Activated naive CD4-positive, alpha-beta T cell treated with anti-CD3 and anti-CD28 coated beads, Interleukin-2, amount 10 ng/mL, durations not matched to agents 7 days and 5 days (primary cell): Measurements from ENCODE around the gene THBS2.
"Not testable (repeated sequence)": the region's sequence is repeated elsewhere in the genome, so short reads cannot be mapped to it uniquely, and the experiment has no call there.

Source experiments
- CTCF ChIA-PET: fragments of 350-600 bp; sonication (Branson Sonifier 250); formaldehyde crosslinking; loops from one replicate; lab custom pipeline; 2021; ENCODE audit warnings: antibody characterized with exemption; lab: Charles Lee
- DNase-seq: peaks from one replicate; pipeline ENCODE4 v3.0.0-alpha.2; 2020
- H3K27ac Mint-ChIP-seq: one replicate; pipeline ENCODE4 v1.8.0; 2021; ENCODE audit warnings: mild to moderate bottlenecking, moderate library complexity, mixed read lengths
- H3K27me3 Mint-ChIP-seq: one replicate; pipeline ENCODE4 v1.8.0; 2021; ENCODE audit warnings: mild to moderate bottlenecking, mixed read lengths
- H3K36me3 Mint-ChIP-seq: one replicate; pipeline ENCODE4 v1.8.0; 2021; ENCODE audit warnings: mixed read lengths
- H3K4me1 Mint-ChIP-seq: one replicate; pipeline ENCODE4 v1.8.0; 2021; ENCODE audit warnings: mixed read lengths
- H3K4me3 Mint-ChIP-seq: one replicate; pipeline ENCODE4 v1.8.0; 2021; ENCODE audit warnings: mild to moderate bottlenecking, moderate library complexity, mixed read lengths
- H3K9me3 Mint-ChIP-seq: one replicate; pipeline ENCODE4 v1.8.0; 2021; ENCODE audit warnings: mixed read lengths

THBS2 gene

DNA sequence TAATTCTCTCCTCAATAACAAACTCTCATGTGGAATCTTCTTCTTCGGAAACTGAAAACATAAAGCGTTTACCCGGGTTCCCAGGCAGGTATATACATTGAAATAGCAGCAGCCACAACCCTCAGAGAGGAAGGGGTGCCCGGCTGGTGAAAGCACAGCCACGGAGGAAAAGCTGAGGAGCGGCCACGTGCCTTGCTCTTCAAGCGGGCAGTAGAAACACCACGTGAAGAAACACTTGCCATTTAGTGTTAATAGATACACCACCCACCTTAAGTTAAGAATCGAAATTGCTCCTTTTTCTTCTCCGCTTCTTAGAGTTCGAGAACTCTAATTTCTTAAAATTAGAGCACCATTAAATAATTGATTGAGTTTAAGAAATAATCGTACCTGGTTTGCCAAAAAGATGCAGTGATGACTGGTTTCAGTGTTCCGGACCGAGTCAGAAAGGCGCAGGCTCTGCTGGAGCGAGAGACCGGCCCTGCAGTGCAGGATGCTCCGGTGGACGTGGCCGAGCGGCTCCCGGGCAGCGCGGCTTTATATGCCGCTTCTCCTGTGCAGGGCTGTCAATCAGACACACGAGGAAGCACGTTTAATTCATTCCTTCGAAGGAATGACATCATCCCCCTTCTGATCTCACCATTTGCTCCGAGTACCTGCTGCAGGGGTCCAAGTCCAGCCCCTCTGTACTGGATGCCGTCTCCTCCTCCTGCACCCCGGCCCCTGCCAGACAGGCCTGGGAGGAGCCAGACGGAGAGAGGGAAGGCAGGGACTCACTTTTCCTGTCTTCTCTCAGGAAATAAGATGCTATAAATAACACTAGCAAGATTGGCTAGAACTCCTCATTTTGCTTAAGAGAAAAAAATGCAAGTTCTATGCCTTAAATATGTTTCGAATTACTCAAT, at the start of gene THBS2:
Gene THBS2, minus strand, starts transcription at position 510 of the 902 bp plus-strand sequence. CDS start 3,062 bp downstream, outside the sequence.
- peaks cover 62% of the 10 kb centered on the region for H3K27me3 Mint-ChIP-seq
- no peaks in the 10 kb centered on the region for H3K4me1 Mint-ChIP-seq
- CTCF ChIA-PET = no interaction called here
- H3K9me3 Mint-ChIP-seq = no peaks in the 10 kb centered on the region
- H3K4me3 Mint-ChIP-seq = no peak within 1 kb of the TSS
- H3K36me3 Mint-ChIP-seq = no peaks in the 10 kb centered on the region
- no peak for DNase-seq
- no peak within 1 kb of the TSS for H3K27ac Mint-ChIP-seq

DNA sequence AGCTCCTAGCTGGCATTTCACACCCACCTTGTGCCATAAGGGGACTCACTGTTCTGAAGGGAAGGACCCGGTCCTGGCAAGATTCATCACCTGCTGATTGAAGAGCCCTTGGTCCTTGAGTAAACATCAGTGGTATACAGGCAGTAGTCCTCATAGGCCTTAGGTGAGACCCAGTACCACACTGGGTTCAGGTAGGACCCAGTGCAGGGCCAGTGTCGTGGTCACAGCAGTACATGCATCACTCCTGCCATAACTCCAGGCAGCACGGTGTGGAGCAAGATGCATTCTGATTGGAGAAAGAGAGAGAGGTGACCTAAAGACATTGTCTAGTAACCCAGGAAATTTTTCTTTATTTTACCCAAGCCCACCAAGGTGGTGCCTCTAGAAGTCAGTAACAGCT, 49.1 kb upstream of the THBS2 start:
- no peak overlapping the region for H3K4me3 Mint-ChIP-seq
- H3K36me3 Mint-ChIP-seq = no peaks in the 10 kb centered on the region
- no peak overlapping the region for H3K27ac Mint-ChIP-seq
- DNase-seq = no peak
- no peaks in the 10 kb centered on the region for H3K4me1 Mint-ChIP-seq
- no peaks in the 10 kb centered on the region for H3K27me3 Mint-ChIP-seq
- CTCF ChIA-PET = no interaction called here
- H3K9me3 Mint-ChIP-seq = no peaks in the 10 kb centered on the region

DNA sequence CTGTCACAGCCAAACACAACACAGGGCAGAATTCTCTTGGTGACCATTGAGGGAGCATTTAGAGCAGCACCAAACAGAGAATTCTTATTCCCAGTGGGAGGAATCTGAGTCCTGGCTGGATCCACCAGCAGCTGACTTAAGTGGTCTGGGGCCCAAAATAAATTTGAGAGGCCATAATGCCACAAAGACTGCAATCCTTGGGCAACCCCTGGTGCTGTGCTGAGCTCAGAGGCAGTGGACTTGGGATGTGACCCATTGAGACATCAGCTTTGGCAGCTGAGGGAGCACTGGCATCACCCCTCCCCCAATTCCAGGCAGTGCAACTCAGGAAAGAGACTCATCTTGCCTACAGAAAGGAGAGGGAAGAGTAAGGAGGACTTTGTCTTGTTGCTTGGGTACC, 48.6 kb upstream of the THBS2 start:
- DNase-seq = no peak
- no peaks in the 10 kb centered on the region for H3K36me3 Mint-ChIP-seq
- CTCF ChIA-PET = no interaction called here
- H3K27ac Mint-ChIP-seq = no peak overlapping the region
- no peaks in the 10 kb centered on the region for H3K4me1 Mint-ChIP-seq
- no peaks in the 10 kb centered on the region for H3K27me3 Mint-ChIP-seq
- no peaks in the 10 kb centered on the region for H3K9me3 Mint-ChIP-seq
- no peak overlapping the region for H3K4me3 Mint-ChIP-seq

DNA sequence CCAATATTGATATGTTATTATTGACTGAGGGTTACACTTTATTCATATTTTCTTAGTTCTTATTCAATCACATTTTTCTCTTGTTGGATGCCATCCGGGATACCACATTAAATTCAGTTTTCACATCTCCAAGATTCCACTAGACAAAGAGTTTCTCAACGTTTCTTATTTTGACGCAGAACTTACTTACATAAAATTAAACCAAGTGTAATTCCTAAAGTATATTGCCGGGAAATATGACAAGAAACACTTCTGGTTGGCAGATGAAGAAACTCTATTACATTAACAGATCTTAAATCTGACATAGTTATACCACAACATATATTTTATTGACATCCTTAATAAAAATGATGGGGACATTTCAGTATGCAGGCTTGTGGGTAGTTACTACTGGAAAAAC, 47.3 kb upstream of the THBS2 start:
- H3K27ac Mint-ChIP-seq = no peak overlapping the region
- no peaks in the 10 kb centered on the region for H3K9me3 Mint-ChIP-seq
- CTCF ChIA-PET = no interaction called here
- H3K4me3 Mint-ChIP-seq = no peak overlapping the region
- DNase-seq = no peak
- no peaks in the 10 kb centered on the region for H3K4me1 Mint-ChIP-seq
- no peaks in the 10 kb centered on the region for H3K27me3 Mint-ChIP-seq
- H3K36me3 Mint-ChIP-seq = no peaks in the 10 kb centered on the region

DNA sequence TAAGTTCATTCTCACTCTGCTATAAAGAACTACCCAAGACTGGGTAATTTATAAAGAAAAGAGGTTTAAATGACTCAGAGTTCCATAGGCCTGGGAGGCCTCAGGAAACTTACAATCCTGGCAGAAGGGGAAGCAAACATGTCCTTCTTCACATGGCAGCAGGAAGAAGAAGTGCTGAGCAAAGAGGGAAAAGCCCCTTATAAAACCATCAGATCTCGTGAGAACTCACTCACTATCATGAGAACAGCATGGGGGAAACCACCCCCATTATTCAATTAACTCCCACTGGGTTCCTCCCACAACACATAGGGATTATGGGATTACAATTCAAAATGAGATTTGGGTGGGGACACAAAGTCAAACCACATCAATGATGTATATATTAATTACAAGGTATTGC, 45.0 kb upstream of the THBS2 start:
- not testable (repeated sequence) for H3K27me3 Mint-ChIP-seq

DNA sequence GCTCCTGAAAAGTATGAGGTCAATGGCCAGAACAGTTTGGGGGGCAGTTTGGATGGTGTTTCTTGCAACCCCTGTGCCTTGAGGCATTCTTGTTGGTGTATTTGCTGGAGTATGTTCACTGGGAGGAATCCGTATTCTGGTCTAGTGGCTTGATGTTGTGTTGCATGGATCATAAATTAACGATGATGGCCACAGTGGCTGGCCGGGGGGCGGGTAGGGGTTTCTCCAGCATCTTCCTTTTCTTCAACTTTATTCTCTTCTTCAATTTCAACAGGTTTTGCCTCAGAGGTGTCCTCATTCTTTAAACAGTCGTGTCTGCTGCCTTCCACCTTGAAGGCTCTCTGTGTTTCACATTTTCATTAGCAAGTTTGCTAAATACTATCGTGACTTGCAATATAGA, 43.0 kb upstream of the THBS2 start:
- H3K9me3 Mint-ChIP-seq = no peaks in the 10 kb centered on the region
- H3K4me1 Mint-ChIP-seq = no peaks in the 10 kb centered on the region
- no peaks in the 10 kb centered on the region for H3K27me3 Mint-ChIP-seq
- H3K27ac Mint-ChIP-seq = no peak overlapping the region
- H3K36me3 Mint-ChIP-seq = no peaks in the 10 kb centered on the region
- H3K4me3 Mint-ChIP-seq = no peak overlapping the region
- CTCF ChIA-PET = no interaction called here
- DNase-seq = no peak

More for the DNA sequence above, 45.0 kb upstream of the THBS2 start:
- H3K36me3 Mint-ChIP-seq, H3K9me3 Mint-ChIP-seq, H3K4me1 Mint-ChIP-seq, H3K4me3 Mint-ChIP-seq, H3K27ac Mint-ChIP-seq, CTCF ChIA-PET, DNase-seq: not testable (repeated sequence)

DNA sequence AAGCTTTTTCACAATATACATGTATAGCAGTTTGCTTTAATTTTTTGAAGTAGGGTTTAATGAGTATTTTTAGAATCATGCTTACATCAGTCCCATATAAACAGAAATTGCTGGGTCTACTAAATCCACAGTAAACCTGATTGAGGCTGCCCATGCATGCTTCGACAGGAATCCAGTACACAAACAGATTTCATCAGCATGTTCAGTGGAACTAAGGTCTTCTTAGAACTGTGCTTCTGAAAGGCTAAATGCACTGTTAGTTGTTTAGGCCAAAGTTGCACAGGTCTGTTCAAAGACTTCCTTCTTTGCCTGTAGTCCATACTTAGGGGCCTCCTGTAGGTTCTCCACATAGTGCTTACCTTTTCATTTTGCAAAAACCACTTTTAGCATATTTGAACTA, 42.5 kb upstream of the THBS2 start:
- H3K36me3 Mint-ChIP-seq = no peaks in the 10 kb centered on the region
- CTCF ChIA-PET = no interaction called here
- no peak for DNase-seq
- no peaks in the 10 kb centered on the region for H3K4me1 Mint-ChIP-seq
- H3K4me3 Mint-ChIP-seq = no peak overlapping the region
- no peak overlapping the region for H3K27ac Mint-ChIP-seq
- no peaks in the 10 kb centered on the region for H3K27me3 Mint-ChIP-seq
- no peaks in the 10 kb centered on the region for H3K9me3 Mint-ChIP-seq

DNA sequence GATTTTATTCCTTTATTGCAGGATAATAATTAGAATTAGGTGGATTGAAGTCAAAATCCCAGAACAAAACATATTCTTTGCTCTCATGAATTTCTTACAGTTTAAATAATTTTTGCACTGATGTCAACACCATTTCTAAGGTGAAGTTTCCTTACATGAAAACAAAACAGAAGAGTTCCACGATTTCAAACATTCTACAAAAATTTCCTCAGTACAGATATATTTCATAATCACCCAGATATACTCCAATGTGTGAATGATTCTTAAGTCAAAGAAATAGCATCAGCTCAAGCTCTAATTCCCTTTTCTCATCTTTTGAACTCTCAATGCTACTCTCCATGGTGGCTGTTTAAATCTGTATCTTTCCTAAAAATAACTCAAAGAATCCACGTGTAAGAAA, 39.5 kb upstream of the THBS2 start:
- no peak overlapping the region for H3K4me3 Mint-ChIP-seq
- no peaks in the 10 kb centered on the region for H3K27me3 Mint-ChIP-seq
- no peak for DNase-seq
- no peaks in the 10 kb centered on the region for H3K4me1 Mint-ChIP-seq
- CTCF ChIA-PET = no interaction called here
- H3K27ac Mint-ChIP-seq = no peak overlapping the region
- no peaks in the 10 kb centered on the region for H3K36me3 Mint-ChIP-seq
- no peaks in the 10 kb centered on the region for H3K9me3 Mint-ChIP-seq

DNA sequence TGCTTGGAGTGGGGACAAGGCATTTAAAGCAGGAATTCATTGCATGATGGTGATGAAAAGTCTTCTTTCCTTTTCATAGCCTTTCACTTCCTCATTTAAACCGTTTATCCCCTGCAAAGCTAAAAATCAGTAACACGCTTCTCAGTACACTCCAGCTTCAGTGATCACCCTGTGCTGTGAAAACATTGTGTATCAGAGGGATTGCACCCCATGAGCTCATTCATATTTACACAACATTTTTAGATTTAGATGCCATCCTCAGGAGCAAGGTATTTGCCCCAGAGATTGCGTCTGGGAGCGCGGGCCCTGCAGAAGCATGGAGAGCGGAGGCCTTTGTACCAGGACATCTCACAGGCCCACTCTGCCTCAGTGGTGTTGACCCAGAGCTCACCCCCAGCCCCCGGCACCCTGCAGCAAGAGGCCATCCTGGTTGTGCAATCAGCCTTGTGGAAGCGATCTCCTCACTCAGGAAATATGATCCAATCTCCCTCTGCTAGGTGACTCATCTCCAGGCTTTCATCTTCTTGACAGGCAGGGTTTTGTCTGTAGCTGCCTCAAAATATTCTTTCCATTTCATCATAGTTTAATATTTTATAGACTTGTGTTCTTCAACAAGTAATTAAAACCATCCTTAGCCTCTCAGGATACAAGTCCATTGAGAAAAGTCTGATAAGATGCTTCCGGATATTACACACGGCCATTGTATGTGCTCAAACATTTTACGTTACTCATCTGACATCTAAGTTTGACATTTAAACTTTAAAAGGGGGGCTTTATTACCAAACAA, 38.9 kb upstream of the THBS2 start:
- Mint-ChIP-seq H3K9me3 (no peaks in the 10 kb centered on the region), H3K36me3 (no peaks in the 10 kb centered on the region), H3K4me3 (no peak overlapping the region), H3K27ac (no peak overlapping the region), H3K27me3 (no peaks in the 10 kb centered on the region), H3K4me1 (no peaks in the 10 kb centered on the region)
- CTCF ChIA-PET = no interaction called here
- DNase-seq = no peak

DNA sequence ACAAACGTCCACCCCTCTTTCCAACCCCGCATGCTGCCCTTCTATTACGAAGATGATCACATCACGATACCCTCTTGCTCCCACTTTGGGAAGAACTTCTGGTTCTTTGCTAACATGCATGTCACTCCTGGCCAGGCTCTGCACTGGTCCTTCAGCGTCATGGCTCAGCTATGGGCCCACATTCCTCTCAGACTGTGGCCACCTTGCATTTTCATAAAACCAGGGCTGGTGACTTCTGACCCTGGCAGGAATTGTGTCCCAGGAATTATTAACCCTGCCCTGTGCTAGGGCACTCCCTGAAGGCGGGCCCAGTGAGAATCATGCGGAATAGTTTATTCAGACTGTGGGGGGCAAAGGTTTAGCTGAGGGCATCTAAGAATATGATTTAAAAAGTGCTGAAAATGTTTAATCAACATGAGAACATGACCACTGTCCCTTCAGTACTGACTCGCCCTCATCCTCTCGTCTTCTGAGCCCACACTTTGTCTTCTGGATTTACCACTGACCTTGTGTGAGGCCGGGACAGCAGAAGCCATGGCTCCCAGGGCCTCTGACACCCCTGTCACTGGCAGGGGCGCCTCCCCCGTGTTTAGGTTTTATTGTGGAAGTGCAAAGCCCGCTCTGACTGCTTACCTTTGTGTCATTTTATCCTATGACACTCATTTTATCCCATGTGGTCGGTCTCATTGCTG, 38.1 kb upstream of the THBS2 start:
- Mint-ChIP-seq H3K4me1 (no peaks in the 10 kb centered on the region), H3K36me3 (no peaks in the 10 kb centered on the region), H3K4me3 (no peak overlapping the region), H3K27ac (no peak overlapping the region), H3K27me3 (no peaks in the 10 kb centered on the region), H3K9me3 (no peaks in the 10 kb centered on the region)
- CTCF ChIA-PET = no interaction called here
- no peak for DNase-seq

DNA sequence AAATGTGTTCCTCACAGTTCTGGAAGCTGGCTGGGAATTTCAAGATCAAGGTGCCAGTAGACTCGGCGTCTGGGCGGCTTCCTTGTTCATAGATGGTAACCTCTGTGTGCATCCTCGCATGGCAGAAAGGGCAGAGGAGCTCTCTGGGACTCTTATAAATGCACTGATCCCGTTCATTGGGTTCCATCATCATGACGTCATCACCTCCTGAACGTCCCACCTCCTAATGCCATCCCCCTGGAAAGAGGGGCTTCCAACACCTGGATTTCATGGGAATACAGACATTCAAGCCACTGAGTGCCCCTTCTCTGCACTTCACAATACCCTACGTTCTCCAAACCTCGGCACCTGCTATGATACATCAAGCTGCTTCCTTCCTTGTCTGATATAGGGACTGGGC, 37.5 kb upstream of the THBS2 start:
- Mint-ChIP-seq H3K27ac (no peak overlapping the region), H3K4me1 (no peaks in the 10 kb centered on the region), H3K9me3 (no peaks in the 10 kb centered on the region), H3K4me3 (no peak overlapping the region), H3K36me3 (no peaks in the 10 kb centered on the region), H3K27me3 (no peaks in the 10 kb centered on the region)
- CTCF ChIA-PET = no interaction called here
- no peak for DNase-seq

DNA sequence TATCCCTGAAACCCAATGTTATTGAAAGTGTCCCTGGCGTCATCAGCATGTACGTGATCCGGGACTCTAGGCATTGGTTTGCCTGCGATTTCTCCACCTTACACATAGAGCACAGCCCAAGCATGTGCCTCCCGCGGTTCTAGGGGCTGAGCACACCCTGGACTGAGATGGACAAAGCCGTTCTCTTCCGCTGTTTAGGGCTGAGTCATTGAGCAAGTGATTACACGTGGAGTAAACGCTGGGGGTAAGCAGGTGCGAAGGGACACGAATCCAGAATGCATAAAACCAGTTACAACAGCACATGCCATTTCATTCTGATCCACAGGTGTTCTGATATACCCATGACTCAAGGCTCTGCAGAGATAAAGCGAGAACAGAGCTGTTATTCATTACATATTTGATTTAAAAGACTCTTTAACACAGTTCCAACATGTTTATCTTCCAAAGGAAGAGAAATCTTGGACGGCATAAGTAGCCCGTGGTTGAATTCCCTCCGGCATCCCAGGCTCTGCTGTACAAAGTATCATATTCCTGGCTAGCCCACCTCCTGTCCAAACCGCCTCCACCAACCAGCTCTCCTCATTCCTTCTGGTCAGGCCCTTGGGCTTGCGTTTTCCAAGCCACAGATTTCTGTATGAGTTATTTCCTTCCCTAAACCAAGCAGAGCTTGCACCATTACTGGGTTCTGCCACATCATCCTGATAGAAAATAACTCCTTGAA, 36.1 kb upstream of the THBS2 start:
- no peaks in the 10 kb centered on the region for H3K4me1 Mint-ChIP-seq
- DNase-seq = no peak
- no peaks in the 10 kb centered on the region for H3K27me3 Mint-ChIP-seq
- CTCF ChIA-PET = no interaction called here
- no peaks in the 10 kb centered on the region for H3K36me3 Mint-ChIP-seq
- no peaks in the 10 kb centered on the region for H3K9me3 Mint-ChIP-seq
- no peak overlapping the region for H3K27ac Mint-ChIP-seq
- no peak overlapping the region for H3K4me3 Mint-ChIP-seq

DNA sequence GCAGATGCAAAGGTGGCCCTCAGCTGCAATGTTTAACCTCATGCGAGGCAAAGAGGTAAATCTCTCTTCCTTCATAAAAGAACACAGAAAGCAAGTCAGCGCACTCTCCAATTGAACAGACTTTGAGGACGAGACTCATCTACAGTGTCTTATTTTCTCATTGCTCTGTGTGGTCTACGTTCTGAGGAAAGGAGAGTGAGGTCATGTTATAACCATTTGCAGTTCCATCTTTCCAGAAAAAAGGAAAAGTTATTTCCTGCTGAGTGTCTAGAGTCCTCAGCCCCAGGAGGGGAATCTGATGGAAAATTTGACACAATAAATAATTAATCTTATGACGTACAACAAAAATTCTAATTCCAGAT, 35.6 kb upstream of the THBS2 start:
- no peaks in the 10 kb centered on the region for H3K9me3 Mint-ChIP-seq
- H3K4me1 Mint-ChIP-seq = no peaks in the 10 kb centered on the region
- no peak for DNase-seq
- H3K27me3 Mint-ChIP-seq = no peaks in the 10 kb centered on the region
- no peak overlapping the region for H3K4me3 Mint-ChIP-seq
- CTCF ChIA-PET = no interaction called here
- no peak overlapping the region for H3K27ac Mint-ChIP-seq
- H3K36me3 Mint-ChIP-seq = no peaks in the 10 kb centered on the region

DNA sequence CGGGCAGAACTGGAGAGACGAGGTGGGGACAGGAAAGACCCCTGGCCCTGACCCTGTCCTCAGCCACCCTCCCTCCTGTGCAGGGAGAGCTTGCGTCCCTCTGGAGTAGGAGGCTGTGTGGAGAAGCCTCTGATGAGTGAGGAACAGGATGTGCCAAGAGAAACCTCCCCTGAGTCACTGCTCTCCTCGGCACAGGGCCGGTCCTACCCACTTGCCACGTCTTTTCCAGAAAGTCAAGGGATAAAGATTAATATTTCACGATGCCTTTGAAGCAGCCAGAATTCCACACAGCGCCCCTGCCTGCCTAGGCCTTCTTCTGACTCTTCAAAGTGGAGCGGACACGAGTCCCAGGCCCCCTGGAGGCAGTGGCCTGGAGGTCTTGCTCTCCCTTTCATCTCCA, 34.9 kb upstream of the THBS2 start:
- H3K27me3 Mint-ChIP-seq = no peaks in the 10 kb centered on the region
- CTCF ChIA-PET = no interaction called here
- H3K4me1 Mint-ChIP-seq = no peaks in the 10 kb centered on the region

More for the DNA sequence above, 34.9 kb upstream of the THBS2 start:
- Mint-ChIP-seq H3K9me3 (no peaks in the 10 kb centered on the region), H3K27ac (no peak overlapping the region), H3K36me3 (no peaks in the 10 kb centered on the region), H3K4me3 (no peak overlapping the region)
- DNase-seq = no peak
